Measurements from ENCODE around the gene UGT3A2.
A peak's percentile ranks its signal among the peaks of the same experiment; 100 is the strongest.

Gene UGT3A2

DNA sequence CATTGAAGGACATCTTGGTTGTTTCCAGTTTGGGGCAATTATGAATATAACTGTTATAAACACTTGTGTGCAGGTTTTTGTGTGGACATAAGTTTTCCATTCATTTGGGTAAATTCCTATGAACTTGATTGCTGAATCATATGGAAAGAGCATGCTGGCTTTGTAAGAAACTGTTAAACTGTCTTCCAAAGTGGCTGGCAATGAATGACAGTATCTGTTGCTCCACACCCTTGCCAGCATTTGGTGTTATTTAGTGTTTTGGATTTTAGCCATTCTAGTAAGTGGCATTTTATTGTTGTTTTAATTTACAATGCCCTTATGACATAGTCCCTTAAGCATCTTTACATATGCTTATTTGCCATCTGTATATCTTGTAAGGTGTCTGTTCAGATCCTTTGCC is 29.8 kb upstream of the UGT3A2 start:
- TF ChIP-seq POLR2A (IDR thresholded peaks at IDR 0.05; ENCODE audit: extremely low read depth, insufficient read length) (no peak), MYC (IDR thresholded peaks at IDR 0.05; ENCODE audit: low read depth, low read length) (no peak)
- TF ChIP-seq, protein P1, sequence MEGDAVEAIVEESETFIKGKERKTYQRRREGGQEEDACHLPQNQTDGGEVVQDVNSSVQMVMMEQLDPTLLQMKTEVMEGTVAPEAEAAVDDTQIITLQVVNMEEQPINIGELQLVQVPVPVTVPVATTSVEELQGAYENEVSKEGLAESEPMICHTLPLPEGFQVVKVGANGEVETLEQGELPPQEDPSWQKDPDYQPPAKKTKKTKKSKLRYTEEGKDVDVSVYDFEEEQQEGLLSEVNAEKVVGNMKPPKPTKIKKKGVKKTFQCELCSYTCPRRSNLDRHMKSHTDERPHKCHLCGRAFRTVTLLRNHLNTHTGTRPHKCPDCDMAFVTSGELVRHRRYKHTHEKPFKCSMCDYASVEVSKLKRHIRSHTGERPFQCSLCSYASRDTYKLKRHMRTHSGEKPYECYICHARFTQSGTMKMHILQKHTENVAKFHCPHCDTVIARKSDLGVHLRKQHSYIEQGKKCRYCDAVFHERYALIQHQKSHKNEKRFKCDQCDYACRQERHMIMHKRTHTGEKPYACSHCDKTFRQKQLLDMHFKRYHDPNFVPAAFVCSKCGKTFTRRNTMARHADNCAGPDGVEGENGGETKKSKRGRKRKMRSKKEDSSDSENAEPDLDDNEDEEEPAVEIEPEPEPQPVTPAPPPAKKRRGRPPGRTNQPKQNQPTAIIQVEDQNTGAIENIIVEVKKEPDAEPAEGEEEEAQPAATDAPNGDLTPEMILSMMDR (IDR thresholded peaks at IDR 0.05; ENCODE audit: low read depth, low read length) = no peak
- TF ChIP-seq, protein P2, sequence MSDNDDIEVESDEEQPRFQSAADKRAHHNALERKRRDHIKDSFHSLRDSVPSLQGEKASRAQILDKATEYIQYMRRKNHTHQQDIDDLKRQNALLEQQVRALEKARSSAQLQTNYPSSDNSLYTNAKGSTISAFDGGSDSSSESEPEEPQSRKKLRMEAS (IDR thresholded peaks at IDR 0.05; ENCODE audit: low read depth, low read length) = no peak
- DNase-seq (ENCODE audit: low read depth) = no peak
- no peak overlapping the region for H3K4me3 ChIP-seq (ENCODE audit: low read depth, low read length)

DNA sequence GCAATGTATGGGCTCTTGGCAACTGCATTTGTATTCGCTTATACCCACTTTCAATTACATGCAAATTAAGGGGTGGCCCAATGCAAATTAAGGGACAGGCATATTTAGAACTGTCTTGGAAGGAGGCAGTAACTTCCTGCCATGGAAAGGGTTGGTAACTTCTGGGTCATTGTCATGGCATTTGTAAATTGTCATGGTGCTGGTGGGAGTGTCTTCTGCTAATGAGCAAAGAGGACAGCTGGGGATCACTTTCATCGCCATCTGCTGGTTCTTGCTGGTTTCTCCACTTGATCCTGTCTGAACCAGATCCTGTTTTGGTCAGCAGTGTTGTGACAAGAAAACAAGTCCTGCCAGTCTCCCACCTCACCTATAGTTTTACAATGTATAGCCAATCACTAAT is 23.3 kb upstream of the UGT3A2 start:
- H3K4me3 ChIP-seq (ENCODE audit: low read depth, low read length) = no peak overlapping the region
- DNase-seq (ENCODE audit: low read depth) = peak; percentile 63
- TF ChIP-seq, protein P1 (IDR thresholded peaks at IDR 0.05; ENCODE audit: low read depth, low read length) = peak; percentile 56
- no peak for TF ChIP-seq POLR2A (IDR thresholded peaks at IDR 0.05; ENCODE audit: extremely low read depth, insufficient read length)

DNA sequence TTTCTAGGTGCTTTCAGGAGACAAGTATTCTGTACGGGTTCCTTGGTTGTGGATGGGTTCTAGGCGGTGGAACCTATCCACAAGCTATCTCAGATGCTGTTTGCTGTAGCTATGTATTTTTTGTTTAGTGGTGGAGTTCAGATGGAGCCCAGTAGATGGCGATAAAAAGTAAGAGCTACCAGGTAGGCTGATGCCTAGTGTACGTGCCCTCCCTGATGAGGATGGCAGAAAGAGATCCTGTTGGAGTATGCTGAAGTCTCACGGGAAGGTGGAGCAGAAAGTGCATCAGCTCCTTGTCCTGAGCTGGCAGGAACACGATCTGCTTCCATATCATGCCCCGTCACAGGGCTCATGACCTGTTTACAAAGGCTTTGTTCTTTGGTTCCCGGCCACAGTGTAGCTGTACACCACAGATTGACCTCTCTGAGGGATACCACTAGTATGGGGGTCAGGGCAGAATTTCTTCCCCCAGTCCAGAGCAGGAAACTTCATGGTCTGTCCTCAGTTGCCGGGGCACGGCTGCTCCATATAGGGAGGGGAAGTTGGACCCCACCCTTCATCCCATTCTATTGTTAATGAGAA is 12.6 kb upstream of the UGT3A2 start:
- DNase-seq (ENCODE audit: low read depth) = peak; percentile 66
- TF ChIP-seq, protein P1 (IDR thresholded peaks at IDR 0.05; ENCODE audit: low read depth, low read length) = peak; percentile 77
- TF ChIP-seq, protein P2 (IDR thresholded peaks at IDR 0.05; ENCODE audit: low read depth, low read length) = no peak
- TF ChIP-seq POLR2A (IDR thresholded peaks at IDR 0.05; ENCODE audit: extremely low read depth, insufficient read length) (no peak), MYC (IDR thresholded peaks at IDR 0.05; ENCODE audit: low read depth, low read length) (no peak)
- H3K4me3 ChIP-seq (ENCODE audit: low read depth, low read length) = no peak overlapping the region

DNA sequence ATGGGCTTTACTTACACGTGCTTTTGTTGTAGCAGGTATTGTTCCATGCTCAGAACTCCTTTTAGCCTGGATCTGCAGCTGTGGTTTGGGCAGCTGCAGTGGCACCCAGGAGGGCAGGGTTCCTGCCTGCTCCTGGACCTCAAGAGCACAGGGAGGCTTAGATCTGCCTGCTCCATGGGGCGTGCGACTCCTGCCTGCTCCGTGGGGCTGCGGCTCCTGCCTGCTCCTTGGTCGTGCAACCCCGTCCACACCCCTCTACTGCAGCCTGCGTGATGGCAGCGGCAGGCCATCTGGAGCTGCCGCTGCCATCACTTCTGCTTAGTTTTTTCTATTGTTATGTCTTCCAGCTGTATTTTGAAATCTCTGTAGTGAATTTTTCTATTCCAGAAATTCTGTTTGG is 11.7 kb upstream of the UGT3A2 start:
- no peak overlapping the region for H3K4me3 ChIP-seq (ENCODE audit: low read depth, low read length)
- TF ChIP-seq POLR2A (IDR thresholded peaks at IDR 0.05; ENCODE audit: extremely low read depth, insufficient read length) (no peak), MYC (IDR thresholded peaks at IDR 0.05; ENCODE audit: low read depth, low read length) (no peak)
- TF ChIP-seq, protein P1 (IDR thresholded peaks at IDR 0.05; ENCODE audit: low read depth, low read length) = no peak
- TF ChIP-seq, protein P2 (IDR thresholded peaks at IDR 0.05; ENCODE audit: low read depth, low read length) = no peak
- DNase-seq (ENCODE audit: low read depth) = no peak

DNA sequence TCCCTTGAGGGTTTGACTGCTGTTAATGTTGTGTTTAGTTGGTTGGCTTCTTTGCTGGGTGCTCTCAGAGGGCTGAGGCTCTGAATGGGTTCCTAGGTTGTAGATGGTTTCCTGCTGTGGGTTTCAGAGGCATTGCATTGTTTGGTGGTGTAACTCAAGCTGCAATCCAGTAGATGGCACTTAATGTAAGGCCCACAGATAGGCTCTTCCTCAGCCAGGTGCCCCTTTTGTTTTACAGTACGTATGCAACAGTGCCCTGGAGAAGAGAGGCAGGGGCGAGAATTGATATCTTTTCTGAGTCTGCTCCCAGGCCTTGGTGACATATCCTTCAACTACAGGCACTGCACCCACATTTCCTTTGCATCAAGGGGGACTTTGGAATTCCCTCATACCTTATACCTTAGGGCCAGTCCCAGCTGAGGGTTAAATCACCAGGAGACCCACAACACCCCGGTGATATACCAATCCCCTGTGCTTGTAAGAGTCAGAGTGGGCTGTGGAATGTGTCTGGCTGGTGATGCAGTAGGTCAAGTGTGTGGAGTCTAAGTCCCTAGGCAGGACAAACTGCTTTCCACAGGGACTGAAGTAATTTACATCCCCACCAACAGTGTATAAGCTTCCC is 7.0 kb upstream of the UGT3A2 start:
- DNase-seq (ENCODE audit: low read depth) = peak; percentile 64
- TF ChIP-seq, protein P1 (IDR thresholded peaks at IDR 0.05; ENCODE audit: low read depth, low read length) = peak; percentile 62
- TF ChIP-seq, protein P2 (IDR thresholded peaks at IDR 0.05; ENCODE audit: low read depth, low read length) = no peak
- TF ChIP-seq POLR2A (IDR thresholded peaks at IDR 0.05; ENCODE audit: extremely low read depth, insufficient read length) (no peak), MYC (IDR thresholded peaks at IDR 0.05; ENCODE audit: low read depth, low read length) (no peak)

More for the DNA sequence above, 7.0 kb upstream of the UGT3A2 start:
- no peak overlapping the region for H3K4me3 ChIP-seq (ENCODE audit: low read depth, low read length)

Measured in NB4 (cell line).